ENCODE results near the gene MRPL21. TPM values are rescaled to one million over a fixed set of nuclear protein-coding genes. Genes with fewer than 3 reads are reported as not detected.

Gene MRPL21
- total RNA-seq (2022; extraction: Qiagen RNA extraction): 120 to 147 TPM (median 135 TPM) in 5 replicates

DNA sequence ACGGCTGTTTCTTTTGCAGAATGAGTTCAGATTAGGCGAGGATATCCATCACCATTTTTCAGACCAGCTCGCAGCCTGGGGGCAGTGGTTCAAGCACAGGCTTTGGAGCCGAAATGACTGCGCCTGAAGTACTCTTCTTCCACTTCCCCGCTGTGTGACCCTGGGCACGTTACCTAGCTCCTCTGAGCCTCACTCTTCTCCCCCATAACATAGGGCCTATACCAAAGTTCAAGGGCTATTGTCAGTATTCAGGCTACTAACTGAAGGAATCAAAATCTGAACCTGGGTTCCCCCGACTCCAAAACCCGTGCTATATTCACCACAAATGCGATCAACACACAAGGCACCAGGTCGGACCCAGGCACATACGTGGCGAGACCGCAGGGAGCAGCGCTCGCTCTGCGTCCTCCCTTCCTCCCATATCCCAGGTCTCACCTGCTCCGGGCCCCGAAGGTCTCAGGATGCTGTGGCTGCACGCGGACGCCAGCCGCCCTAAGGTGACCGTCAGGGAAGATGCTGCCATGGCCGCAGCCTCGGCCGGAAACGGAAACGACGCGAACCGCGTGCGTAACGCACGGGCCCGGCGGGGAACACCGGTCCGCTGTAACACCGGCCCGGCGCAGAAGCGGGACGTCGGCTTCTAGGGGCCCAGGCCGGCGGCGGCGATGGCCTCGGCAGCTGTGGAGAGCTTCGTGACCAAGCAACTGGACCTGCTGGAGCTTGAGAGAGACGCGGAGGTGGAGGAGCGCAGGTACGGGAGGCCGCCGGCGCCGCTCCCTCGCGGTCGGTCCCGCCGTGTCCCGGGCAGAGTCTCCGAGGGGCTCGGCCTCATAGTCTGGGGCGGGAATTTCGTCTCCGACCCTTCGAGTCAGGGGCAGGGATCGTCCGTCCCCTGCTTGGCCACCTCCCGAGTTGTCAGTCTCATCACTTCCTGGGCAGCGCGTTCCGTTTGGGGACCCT is at the start of gene MRPL21, which contains the start of gene IGHMBP2:
Gene MRPL21 (minus strand): TSS at position 545 of the 960 bp plus-strand sequence. CDS start 22 bp downstream, at position 523.
Gene IGHMBP2 (plus strand): TSS at position 604 of the 960 bp plus-strand sequence. CDS start 62 bp downstream, at position 666.

DNA sequence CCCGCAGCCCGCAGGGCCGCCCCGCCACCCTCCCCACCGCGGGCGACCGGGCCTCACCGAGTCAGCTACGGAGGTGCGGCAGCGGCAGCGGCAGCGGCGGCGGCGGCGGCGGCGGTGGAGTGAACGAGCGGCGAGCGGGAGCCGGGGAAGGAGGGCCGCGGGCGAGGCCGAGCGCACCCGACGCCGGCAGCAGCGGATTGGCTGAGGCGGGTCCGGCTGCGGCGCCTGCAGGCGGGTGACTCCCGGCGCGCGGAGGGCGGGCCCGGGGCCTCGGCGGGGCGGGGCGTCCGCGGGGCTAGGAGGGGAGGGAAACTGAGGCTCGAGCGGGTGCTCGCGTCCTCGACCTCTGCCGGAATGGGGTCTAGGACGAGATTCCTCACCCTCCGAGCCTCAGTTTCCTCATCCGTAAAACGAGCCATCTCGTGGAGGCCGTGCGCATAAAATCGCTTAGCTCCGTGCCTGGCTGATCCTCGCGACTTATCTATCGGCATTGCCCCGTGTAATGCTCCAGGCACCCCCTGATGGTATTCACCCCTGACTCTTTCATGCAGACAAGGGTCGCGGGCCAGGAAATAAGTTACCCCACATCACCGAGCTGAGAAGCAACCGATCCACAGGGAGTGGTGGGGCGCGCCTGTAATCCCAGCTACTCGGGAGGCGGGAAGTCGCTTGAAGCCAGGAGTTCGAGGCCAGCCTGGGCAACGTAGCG is 61.8 kb downstream of the MRPL21 start, which contains the start of gene CPT1A:
Gene CPT1A (minus strand): TSS at position 199 of the 709 bp plus-strand sequence. CDS start 26,442 bp downstream, outside the sequence.

Other genes with a start within 250 kb of the MRPL21 start
- gene GAL, start 219.3 kb downstream of the MRPL21 start, total RNA-seq (2022; extraction: Qiagen RNA extraction): 10.1 to 25.6 TPM (median 18.0 TPM) in 5 replicates
- 5.2 to 7.3 TPM (median 5.9 TPM) in 5 replicates for gene TESMIN, start 152.3 kb downstream of the MRPL21 start, total RNA-seq (2022; extraction: Qiagen RNA extraction)
- gene CPT1A, start 61.9 kb downstream of the MRPL21 start, total RNA-seq (2022; extraction: Qiagen RNA extraction): 26.2 to 34.2 TPM (median 30.1 TPM) in 5 replicates
- gene IGHMBP2, start 59 bp upstream of the MRPL21 start, total RNA-seq (2022; extraction: Qiagen RNA extraction): 12.1 to 17.7 TPM (median 16.1 TPM) in 5 replicates
- gene MRGPRD, start 77.2 kb upstream of the MRPL21 start, total RNA-seq (2022; extraction: Qiagen RNA extraction): not detected in 5 replicates
- 0.05 to 0.08 TPM (median 0.06 TPM) in 5 replicates for gene MRGPRF, start 109.4 kb upstream of the MRPL21 start, total RNA-seq (2022; extraction: Qiagen RNA extraction)
- 8.5 to 14.0 TPM (median 13.4 TPM) in 5 replicates for gene TPCN2, start 145.1 kb upstream of the MRPL21 start, total RNA-seq (2022; extraction: Qiagen RNA extraction)

All from A549 treated with CORT108297 at 1 μM for 4 hours (cell line).